ENCODE results near the gene LOXHD1. TPM values are rescaled to one million over a fixed set of nuclear protein-coding genes. Genes with fewer than 3 reads are reported as not detected.

LOXHD1 gene
- under 1 TPM; 0.47 to 0.63 TPM for total RNA-seq

- Mint-ChIP-seq H3K4me1 (ENCODE audit: low read depth) (peaks cover 16% of the 10 kb centered on the region), H3K36me3 (ENCODE audit: low read depth) (no peaks in the 10 kb centered on the region), H3K4me3 (no peak within 1 kb of the TSS), H3K27ac (no peak within 1 kb of the TSS), H3K9me3 (ENCODE audit: insufficient read depth) (no peaks in the 10 kb centered on the region), H3K27me3 (ENCODE audit: low read depth) (peaks cover 10% of the 10 kb centered on the region)
- DNase-seq = no peak
- ChIA-PET POLR2A (interaction anchor here (0.6 to 1.2 kb wide), 3 partner anchors 376 to 484 kb away, joined by 3 to 4 read pairs (median 4); no protein-coding TSS in a partner anchor), CTCF (interaction anchor here (0.6 to 7.2 kb wide), 77 partner anchors 9 to 660 kb away, joined by 3 to 115 read pairs (median 4); a partner anchor contains a TSS)
- ATAC-seq = no peak
Observed at GRCh38 chr18:46657115-46657955, at the start of gene LOXHD1. Gene LOXHD1 (minus strand): TSS chr18:46657220. CDS start chr18:46657033, 187 bp downstream.

GRCh38 chr18:46705521-46705920 is 48.5 kb upstream of the LOXHD1 start:
- Mint-ChIP-seq H3K27me3 (ENCODE audit: low read depth) (peaks cover 8% of the 10 kb centered on the region), H3K9me3 (ENCODE audit: insufficient read depth) (no peaks in the 10 kb centered on the region), H3K27ac (no peak overlapping the region), H3K4me1 (ENCODE audit: low read depth) (no peaks in the 10 kb centered on the region), H3K4me3 (no peak overlapping the region), H3K36me3 (ENCODE audit: low read depth) (no peaks in the 10 kb centered on the region)
- POLR2A ChIA-PET = no interaction called here
- DNase-seq = no peak
- no peak for ATAC-seq
- CTCF ChIA-PET = no interaction called here

GRCh38 chr18:46704816-46705215 is 47.8 kb upstream of the LOXHD1 start:
- ChIA-PET CTCF (no interaction called here), POLR2A (no interaction called here)
- H3K4me3 Mint-ChIP-seq = no peak overlapping the region
- H3K27ac Mint-ChIP-seq = no peak overlapping the region
- peaks cover 8% of the 10 kb centered on the region for H3K27me3 Mint-ChIP-seq (ENCODE audit: low read depth)
- no peaks in the 10 kb centered on the region for H3K9me3 Mint-ChIP-seq (ENCODE audit: insufficient read depth)
- ATAC-seq = no peak
- H3K36me3 Mint-ChIP-seq (ENCODE audit: low read depth) = no peaks in the 10 kb centered on the region
- no peak for DNase-seq
- no peaks in the 10 kb centered on the region for H3K4me1 Mint-ChIP-seq (ENCODE audit: low read depth)

- H3K4me3 Mint-ChIP-seq = no peak overlapping the region
- ChIA-PET CTCF (no interaction called here), POLR2A (no interaction called here)
- no peak for DNase-seq
- no peaks in the 10 kb centered on the region for H3K4me1 Mint-ChIP-seq (ENCODE audit: low read depth)
- no peaks in the 10 kb centered on the region for H3K9me3 Mint-ChIP-seq (ENCODE audit: insufficient read depth)
- H3K27ac Mint-ChIP-seq = no peak overlapping the region
- H3K27me3 Mint-ChIP-seq (ENCODE audit: low read depth) = peaks cover 8% of the 10 kb centered on the region
- H3K36me3 Mint-ChIP-seq (ENCODE audit: low read depth) = no peaks in the 10 kb centered on the region
- no peak for ATAC-seq
Observed at GRCh38 chr18:46704189-46704588, 47.2 kb upstream of the LOXHD1 start.

- H3K27me3 Mint-ChIP-seq (ENCODE audit: low read depth) = peaks cover 14% of the 10 kb centered on the region
- POLR2A ChIA-PET = no interaction called here
- no peak overlapping the region for H3K27ac Mint-ChIP-seq
- ATAC-seq (no peak), DNase-seq (no peak)
- no peaks in the 10 kb centered on the region for H3K4me1 Mint-ChIP-seq (ENCODE audit: low read depth)
- H3K4me3 Mint-ChIP-seq = no peak overlapping the region
- H3K36me3 Mint-ChIP-seq (ENCODE audit: low read depth) = no peaks in the 10 kb centered on the region
- no peaks in the 10 kb centered on the region for H3K9me3 Mint-ChIP-seq (ENCODE audit: insufficient read depth)
- CTCF ChIA-PET = interaction anchor here (1.4 kb wide), 1 partner anchor 45 kb away, joined by 4 read pairs; no protein-coding TSS in a partner anchor
Observed at GRCh38 chr18:46702471-46702870, 45.5 kb upstream of the LOXHD1 start.

- ATAC-seq (no peak), DNase-seq (no peak)
- H3K27me3 Mint-ChIP-seq (ENCODE audit: low read depth) = peaks cover 12% of the 10 kb centered on the region
- ChIA-PET POLR2A (no interaction called here), CTCF (no interaction called here)
- no peak overlapping the region for H3K27ac Mint-ChIP-seq
- H3K9me3 Mint-ChIP-seq (ENCODE audit: insufficient read depth) = no peaks in the 10 kb centered on the region
- H3K36me3 Mint-ChIP-seq (ENCODE audit: low read depth) = no peaks in the 10 kb centered on the region
- no peak overlapping the region for H3K4me3 Mint-ChIP-seq
- H3K4me1 Mint-ChIP-seq (ENCODE audit: low read depth) = no peaks in the 10 kb centered on the region
Observed at GRCh38 chr18:46700066-46700824, 43.2 kb upstream of the LOXHD1 start.

- DNase-seq = no peak
- Mint-ChIP-seq H3K27me3 (ENCODE audit: low read depth) (peaks cover 9% of the 10 kb centered on the region), H3K4me3 (no peak overlapping the region), H3K27ac (no peak overlapping the region), H3K4me1 (ENCODE audit: low read depth) (no peaks in the 10 kb centered on the region), H3K9me3 (ENCODE audit: insufficient read depth) (no peaks in the 10 kb centered on the region), H3K36me3 (ENCODE audit: low read depth) (no peaks in the 10 kb centered on the region)
- CTCF ChIA-PET = no interaction called here
- POLR2A ChIA-PET = no interaction called here
- no peak for ATAC-seq
Observed at GRCh38 chr18:46696702-46697101, 39.7 kb upstream of the LOXHD1 start.

GRCh38 chr18:46696268-46696667 is 39.2 kb upstream of the LOXHD1 start:
- Mint-ChIP-seq H3K4me3 (no peak overlapping the region), H3K4me1 (ENCODE audit: low read depth) (no peaks in the 10 kb centered on the region), H3K27ac (no peak overlapping the region), H3K27me3 (ENCODE audit: low read depth) (peaks cover 9% of the 10 kb centered on the region), H3K36me3 (ENCODE audit: low read depth) (no peaks in the 10 kb centered on the region), H3K9me3 (ENCODE audit: insufficient read depth) (no peaks in the 10 kb centered on the region)
- ATAC-seq = no peak
- no peak for DNase-seq
- POLR2A ChIA-PET = no interaction called here
- CTCF ChIA-PET = no interaction called here

- Mint-ChIP-seq H3K27ac (no peak overlapping the region), H3K36me3 (ENCODE audit: low read depth) (no peaks in the 10 kb centered on the region), H3K4me3 (no peak overlapping the region), H3K4me1 (ENCODE audit: low read depth) (no peaks in the 10 kb centered on the region), H3K27me3 (ENCODE audit: low read depth) (peaks cover 9% of the 10 kb centered on the region), H3K9me3 (ENCODE audit: insufficient read depth) (no peaks in the 10 kb centered on the region)
- ATAC-seq (no peak), DNase-seq (no peak)
- ChIA-PET POLR2A (no interaction called here), CTCF (no interaction called here)
Observed at GRCh38 chr18:46693996-46694395, 37.0 kb upstream of the LOXHD1 start.

- no peak for ATAC-seq
- CTCF ChIA-PET = no interaction called here
- no peak for DNase-seq
- H3K4me1 Mint-ChIP-seq (ENCODE audit: low read depth) = no peaks in the 10 kb centered on the region
- H3K4me3 Mint-ChIP-seq = no peak overlapping the region
- no peaks in the 10 kb centered on the region for H3K36me3 Mint-ChIP-seq (ENCODE audit: low read depth)
- no peaks in the 10 kb centered on the region for H3K27me3 Mint-ChIP-seq (ENCODE audit: low read depth)
- H3K9me3 Mint-ChIP-seq (ENCODE audit: insufficient read depth) = no peaks in the 10 kb centered on the region
- no peak overlapping the region for H3K27ac Mint-ChIP-seq
- POLR2A ChIA-PET = no interaction called here
Observed at GRCh38 chr18:46688853-46689525, 32.0 kb upstream of the LOXHD1 start.

GRCh38 chr18:46686186-46686585 is 29.2 kb upstream of the LOXHD1 start:
- H3K27me3 Mint-ChIP-seq (ENCODE audit: low read depth) = peaks cover 2% of the 10 kb centered on the region
- H3K27ac Mint-ChIP-seq = no peak overlapping the region

GRCh38 chr18:46683252-46683651 is 26.2 kb upstream of the LOXHD1 start:
- DNase-seq (no peak), ATAC-seq (no peak)
- ChIA-PET CTCF (no interaction called here), POLR2A (no interaction called here)
- Mint-ChIP-seq H3K27ac (no peak overlapping the region), H3K9me3 (ENCODE audit: insufficient read depth) (no peaks in the 10 kb centered on the region), H3K27me3 (ENCODE audit: low read depth) (peaks cover 2% of the 10 kb centered on the region), H3K4me1 (ENCODE audit: low read depth) (no peaks in the 10 kb centered on the region), H3K36me3 (ENCODE audit: low read depth) (no peaks in the 10 kb centered on the region), H3K4me3 (no peak overlapping the region)

More at GRCh38 chr18:46686186-46686585, 29.2 kb upstream of the LOXHD1 start:
- Mint-ChIP-seq H3K36me3 (ENCODE audit: low read depth) (no peaks in the 10 kb centered on the region), H3K4me3 (no peak overlapping the region), H3K9me3 (ENCODE audit: insufficient read depth) (no peaks in the 10 kb centered on the region), H3K4me1 (ENCODE audit: low read depth) (no peaks in the 10 kb centered on the region)
- POLR2A ChIA-PET = no interaction called here
- ATAC-seq = no peak
- no peak for DNase-seq
- CTCF ChIA-PET = no interaction called here
